GM12892 (cell line): ENCODE data around the gene AK8.

Source experiments
- DNase-seq: peaks from one replicate; pipeline ENCODE4 v3.0.0; 2011; ENCODE audit not compliant: insufficient read length
- FAIRE-seq: peaks from 2 replicates; lab custom pipeline; 2011; peaks lifted over from hg19 to GRCh38; lab: Jason Lieb, UNC
- POLR2A ChIP-seq: IDR thresholded peaks from 2 replicates; pipeline ENCODE4 v1.6.1; 2011; ENCODE audit warnings: low read depth, low read length, control low read depth
- POLR2AphosphoS5 ChIP-seq: IDR thresholded peaks from 2 replicates; pipeline ENCODE4 v1.6.1; 2011; ENCODE audit warnings: low read depth, low read length, control low read depth
- TAF1 ChIP-seq: IDR thresholded peaks from 2 replicates; pipeline ENCODE4 v1.6.1; 2011; ENCODE audit warnings: low read depth, mild to moderate bottlenecking, control low read depth, low read length, borderline replicate concordance

The AK8 gene

DNA sequence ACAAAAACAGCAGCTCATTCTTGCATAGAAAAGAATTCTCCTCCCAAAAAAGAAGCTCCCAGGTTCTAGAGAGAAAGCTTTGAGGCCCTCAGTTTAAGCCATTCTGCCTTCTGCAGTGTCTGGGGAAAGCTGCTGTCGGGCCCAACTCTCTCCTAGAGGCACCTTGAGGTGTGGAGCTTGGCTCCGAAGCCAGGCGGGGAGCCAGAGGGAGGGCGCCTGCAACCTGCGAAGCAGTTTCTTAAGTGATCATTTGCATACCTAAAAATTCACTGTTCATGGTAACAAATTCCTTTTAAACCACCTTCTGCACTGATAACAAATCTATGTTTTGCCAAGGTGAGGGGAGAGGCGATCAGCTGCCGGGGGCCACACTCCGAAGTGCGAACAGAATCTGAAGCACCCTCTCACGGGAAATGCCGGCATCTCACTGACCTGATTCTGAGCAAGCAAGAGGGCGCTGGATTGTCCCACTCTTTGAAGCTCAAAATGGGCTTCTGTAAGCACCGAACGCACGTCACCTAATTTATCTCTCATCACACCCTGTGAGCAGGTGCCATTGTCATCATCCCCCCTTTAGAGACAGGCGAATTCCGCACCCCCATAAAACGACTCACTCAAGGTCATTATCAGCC is 121.8 kb downstream of the AK8 start:
- TF ChIP-seq POLR2A (no peak), POLR2AphosphoS5 (no peak), TAF1 (no peak)
- DNase-seq (no peak), FAIRE-seq (no peak)

DNA sequence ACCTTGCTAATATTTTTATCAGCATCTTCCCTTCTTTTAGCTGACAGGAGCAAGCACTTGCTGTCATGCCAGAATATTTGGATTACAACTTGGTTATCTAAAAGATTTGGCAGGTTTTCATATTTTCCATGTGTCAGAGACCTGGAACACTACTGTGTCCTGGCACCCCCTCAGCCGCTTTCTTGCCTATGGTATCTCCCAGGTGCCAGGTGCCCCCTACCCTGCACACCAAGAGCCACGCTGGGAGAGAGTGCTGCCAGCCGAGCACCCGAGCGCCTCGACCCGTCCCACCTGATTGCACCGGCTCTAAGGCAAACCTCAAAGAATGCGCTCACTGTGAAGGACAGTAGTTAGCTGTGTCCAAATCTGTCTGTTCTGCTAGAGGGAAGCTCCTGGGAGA is 123.0 kb downstream of the AK8 start:
- DNase-seq (no peak), FAIRE-seq (no peak)
- TF ChIP-seq POLR2A, result no peak
- TF ChIP-seq POLR2AphosphoS5, result no peak
- no peak for TF ChIP-seq TAF1

DNA sequence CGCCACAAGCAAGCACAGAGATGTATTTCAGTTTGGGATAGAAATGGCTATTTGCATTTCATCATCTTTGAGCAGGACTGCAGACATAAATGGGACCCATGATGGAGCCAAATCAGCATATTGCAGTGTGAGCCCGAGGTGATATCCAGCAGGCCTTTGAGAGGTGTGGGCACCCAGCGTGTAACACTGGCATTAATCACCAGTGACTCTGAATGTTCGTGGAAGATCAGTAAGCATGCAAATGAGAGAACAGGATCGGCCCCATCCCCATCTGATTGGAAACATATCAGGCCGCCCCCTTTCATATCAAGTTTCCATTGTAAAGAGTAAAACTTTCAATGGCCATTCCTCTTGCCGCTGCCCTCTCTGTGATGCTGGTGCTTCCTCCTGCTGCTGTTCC is 123.8 kb downstream of the AK8 start:
- TF ChIP-seq POLR2A, result no peak
- TF ChIP-seq TAF1, result no peak
- TF ChIP-seq POLR2AphosphoS5, result no peak
- no peak for FAIRE-seq
- DNase-seq, result no peak

DNA sequence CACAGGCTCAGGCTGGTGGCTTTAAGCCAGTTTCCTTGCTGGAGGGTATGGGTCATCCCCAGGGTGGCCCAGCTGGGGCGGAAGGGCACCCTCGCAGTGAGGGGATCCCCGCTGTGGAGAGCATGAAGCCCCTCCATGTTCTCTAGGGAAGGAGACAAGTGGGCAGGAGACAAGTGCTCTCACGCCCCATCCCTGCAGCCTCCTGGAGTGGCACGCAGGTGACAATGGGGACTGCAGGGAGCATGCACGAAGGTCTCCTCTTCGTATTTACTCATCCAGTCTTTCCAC is 124.5 kb downstream of the AK8 start:
- no peak for DNase-seq
- no peak for FAIRE-seq
- no peak for TF ChIP-seq POLR2AphosphoS5
- TF ChIP-seq TAF1, result no peak
- TF ChIP-seq POLR2A, result no peak

DNA sequence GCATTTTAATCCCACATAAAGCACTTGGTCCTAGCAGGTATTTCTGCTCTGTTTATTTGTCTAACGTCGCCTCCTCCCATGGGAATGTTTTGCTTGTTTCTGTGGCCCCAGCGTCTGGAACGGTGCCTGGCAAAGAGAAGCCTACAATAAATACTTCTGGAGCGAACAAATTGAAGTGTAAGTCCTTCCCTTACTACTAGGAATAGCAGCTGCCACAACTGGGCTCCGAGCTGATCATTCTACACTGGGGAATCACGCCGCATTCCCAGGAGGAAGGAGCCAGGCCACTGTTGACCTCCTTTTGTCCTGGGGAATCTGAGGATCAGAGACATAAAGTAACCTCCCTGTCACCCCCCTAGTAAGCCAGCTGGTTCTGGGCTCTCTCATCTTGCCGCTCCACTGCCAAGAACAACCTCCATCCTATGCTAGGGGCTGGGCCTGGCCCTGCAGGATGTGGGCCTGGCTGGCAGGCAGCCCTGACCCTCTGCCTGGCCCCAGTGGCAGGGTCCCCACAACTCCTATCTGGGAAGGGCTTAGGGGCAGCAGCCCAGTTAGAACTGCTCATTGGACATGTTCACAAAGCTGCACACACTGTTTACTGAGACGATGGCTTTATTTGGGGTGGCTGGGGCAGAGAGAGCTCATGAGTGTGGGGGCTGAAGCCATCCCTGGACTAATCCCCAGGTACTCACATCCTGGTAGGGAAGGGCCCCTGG is 125.0 kb downstream of the AK8 start:
- FAIRE-seq, result no peak
- TF ChIP-seq TAF1 (no peak), POLR2A (no peak), POLR2AphosphoS5 (no peak)
- DNase-seq, result no peak

DNA sequence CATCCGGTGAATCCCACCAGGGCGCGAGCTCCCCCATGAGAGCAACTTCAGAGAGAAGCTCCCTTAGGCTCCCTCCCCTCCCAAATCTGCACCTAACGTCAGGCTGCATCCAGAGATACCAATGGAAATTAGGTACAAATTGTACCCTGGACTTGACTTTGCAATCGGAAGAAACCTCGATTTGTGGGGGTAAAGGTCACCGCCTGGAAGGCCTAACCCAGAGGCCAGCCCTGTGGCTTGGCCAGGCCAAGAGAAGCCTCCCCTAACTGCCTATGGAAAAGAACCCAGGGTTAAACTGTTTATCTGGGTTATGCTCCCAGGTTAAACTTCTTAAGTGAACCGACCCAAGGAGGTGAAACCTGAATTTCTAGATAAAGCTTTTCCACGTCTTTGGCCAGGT is 127.4 kb downstream of the AK8 start:
- FAIRE-seq (no peak), DNase-seq (no peak)
- TF ChIP-seq TAF1 (no peak), POLR2AphosphoS5 (no peak), POLR2A (no peak)

DNA sequence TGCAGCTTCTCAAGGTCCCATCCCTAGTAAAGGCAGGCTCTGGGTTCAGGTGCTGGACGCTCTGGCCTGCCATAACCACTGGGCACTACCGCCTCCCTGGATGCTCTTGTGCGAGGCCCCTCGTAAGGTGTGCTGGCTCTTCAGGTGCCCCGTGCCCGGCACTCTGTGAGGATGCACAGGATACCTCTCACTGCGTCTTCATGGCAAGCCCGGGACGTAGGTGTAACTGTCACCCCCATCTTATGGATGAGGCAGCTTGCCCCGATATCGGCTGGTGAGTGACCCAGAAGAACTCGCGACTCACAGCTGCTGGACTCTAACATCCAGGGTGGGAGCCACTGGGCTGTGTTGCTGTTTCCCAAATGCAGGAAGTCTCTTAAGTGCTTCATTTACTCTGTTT is 128.8 kb downstream of the AK8 start:
- TF ChIP-seq POLR2AphosphoS5, result no peak
- TF ChIP-seq POLR2A, result no peak
- no peak for TF ChIP-seq TAF1
- no peak for FAIRE-seq

DNA sequence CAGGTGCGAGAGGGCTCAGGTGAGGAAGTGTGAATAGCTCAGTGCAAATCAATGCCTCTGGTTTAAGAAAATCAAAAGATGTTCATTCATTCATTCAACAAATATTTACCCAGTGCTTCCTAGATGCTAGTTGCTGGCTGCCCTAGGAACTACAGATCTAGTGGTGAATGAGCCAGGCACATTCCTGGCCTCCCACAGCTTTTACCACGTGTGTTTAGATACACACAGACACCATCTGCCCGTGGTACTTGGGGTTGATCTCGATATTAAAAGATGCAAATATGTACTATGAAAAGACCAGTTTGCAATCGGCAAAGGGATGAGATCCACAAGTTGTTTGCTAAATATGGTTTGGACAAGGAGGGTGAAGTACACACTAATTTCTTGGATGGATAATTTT is 129.6 kb downstream of the AK8 start:
- FAIRE-seq, result no peak
- no peak for DNase-seq
- TF ChIP-seq POLR2A, result no peak

More for the DNA sequence above, 128.8 kb downstream of the AK8 start:
- DNase-seq, result no peak

DNA sequence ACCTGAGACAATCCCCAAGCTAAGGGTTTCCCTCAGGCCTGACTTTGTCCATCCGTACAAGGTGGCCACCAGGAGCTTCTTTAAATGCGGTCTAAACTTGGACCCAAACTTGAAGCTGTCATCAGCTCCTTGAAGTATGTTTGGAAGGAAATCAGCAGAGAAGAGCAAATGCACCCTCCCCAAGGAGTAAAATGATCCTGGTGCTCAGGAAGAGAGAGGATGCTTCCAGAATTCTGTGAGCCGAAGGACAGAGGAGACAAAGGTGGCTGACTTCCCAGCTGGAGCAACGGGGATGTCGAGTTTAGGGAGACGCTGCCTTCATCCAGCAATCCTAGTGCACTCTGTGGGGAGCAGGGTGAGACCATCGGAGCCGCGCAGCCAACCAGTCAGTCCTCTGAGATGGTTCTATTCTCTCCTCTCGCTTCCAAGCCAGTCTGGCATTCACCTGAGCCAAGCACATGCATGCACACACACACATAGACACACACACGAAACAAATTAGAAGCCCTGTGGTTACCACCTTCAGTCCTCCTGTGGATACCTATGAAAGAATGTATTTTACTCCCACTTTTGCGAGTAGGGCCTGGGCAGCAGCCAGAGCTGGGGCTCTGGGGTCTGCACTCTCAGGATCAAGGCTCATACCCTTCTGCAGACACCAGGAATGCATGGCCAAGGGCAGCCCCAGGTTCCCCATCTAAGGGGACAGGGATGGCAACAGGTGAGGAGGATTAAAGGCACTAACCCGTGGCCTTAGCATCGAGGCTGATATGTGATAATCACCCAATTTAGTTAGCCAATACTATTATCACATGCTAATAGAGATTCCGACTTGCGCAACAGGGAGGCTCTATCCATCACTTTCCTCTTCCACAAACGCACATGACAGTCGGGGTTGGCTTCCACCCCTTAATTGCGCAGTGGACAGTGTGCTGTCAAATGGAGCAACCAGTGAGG is 132.1 kb downstream of the AK8 start:
- FAIRE-seq (no peak), DNase-seq (no peak)

DNA sequence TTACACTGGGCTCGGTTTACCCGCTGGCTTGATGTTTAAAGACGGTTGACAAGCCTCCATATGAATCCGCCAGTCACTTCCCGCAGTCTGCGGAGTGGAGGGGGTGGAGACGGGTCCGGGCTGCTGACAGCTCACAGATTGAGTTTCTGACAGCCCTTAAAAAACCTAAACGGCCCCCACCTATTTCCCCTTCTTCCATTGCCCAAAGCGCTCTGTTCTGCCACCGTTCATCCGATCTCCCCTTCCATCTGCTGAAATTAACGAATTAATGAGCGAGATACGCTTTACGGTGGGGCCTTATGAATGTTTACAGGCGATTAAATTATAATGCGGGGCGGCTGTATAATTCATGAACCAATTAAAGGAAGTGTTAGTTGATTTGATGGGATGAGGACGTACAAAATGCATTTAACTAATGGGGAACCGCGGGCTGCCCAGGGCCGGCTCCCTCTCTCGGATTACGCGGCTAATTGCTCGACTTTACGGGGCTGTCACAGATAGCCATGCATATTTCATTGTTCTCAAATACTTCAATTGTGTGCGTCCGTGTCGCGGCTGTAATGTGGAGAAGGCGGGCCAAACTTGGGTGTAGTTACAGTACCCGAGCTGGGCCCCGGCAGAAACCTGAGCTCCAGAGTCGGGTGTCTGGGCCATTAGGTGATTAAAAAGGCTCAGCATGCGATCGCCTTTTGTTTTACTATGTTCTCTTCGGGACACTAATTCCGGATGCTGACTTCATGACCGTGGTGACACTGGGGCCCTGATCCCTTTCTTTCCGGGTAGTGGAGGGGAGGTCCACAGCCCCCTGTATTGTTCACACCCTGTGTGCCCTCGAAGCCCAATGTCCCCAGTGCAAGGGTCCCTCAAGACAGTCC is 133.0 kb downstream of the AK8 start:
- DNase-seq (no peak), FAIRE-seq (no peak)
- TF ChIP-seq POLR2AphosphoS5 (no peak), TAF1 (no peak), POLR2A (no peak)

More for the DNA sequence above, 132.1 kb downstream of the AK8 start:
- TF ChIP-seq POLR2A (no peak), POLR2AphosphoS5 (no peak), TAF1 (no peak)
